LNCAP (cell line): ENCODE data around the gene TCAF1.

Experiments used
- TF ChIP-seq, protein P1 (sequence below): fragments of 450-650 bp; IDR thresholded peaks from 2 replicates; pipeline ENCODE4 v1.5.1; 2017; ENCODE audit warnings: mild to moderate bottlenecking

TCAF1 gene, protein sequence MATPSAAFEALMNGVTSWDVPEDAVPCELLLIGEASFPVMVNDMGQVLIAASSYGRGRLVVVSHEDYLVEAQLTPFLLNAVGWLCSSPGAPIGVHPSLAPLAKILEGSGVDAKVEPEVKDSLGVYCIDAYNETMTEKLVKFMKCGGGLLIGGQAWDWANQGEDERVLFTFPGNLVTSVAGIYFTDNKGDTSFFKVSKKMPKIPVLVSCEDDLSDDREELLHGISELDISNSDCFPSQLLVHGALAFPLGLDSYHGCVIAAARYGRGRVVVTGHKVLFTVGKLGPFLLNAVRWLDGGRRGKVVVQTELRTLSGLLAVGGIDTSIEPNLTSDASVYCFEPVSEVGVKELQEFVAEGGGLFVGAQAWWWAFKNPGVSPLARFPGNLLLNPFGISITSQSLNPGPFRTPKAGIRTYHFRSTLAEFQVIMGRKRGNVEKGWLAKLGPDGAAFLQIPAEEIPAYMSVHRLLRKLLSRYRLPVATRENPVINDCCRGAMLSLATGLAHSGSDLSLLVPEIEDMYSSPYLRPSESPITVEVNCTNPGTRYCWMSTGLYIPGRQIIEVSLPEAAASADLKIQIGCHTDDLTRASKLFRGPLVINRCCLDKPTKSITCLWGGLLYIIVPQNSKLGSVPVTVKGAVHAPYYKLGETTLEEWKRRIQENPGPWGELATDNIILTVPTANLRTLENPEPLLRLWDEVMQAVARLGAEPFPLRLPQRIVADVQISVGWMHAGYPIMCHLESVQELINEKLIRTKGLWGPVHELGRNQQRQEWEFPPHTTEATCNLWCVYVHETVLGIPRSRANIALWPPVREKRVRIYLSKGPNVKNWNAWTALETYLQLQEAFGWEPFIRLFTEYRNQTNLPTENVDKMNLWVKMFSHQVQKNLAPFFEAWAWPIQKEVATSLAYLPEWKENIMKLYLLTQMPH

DNA sequence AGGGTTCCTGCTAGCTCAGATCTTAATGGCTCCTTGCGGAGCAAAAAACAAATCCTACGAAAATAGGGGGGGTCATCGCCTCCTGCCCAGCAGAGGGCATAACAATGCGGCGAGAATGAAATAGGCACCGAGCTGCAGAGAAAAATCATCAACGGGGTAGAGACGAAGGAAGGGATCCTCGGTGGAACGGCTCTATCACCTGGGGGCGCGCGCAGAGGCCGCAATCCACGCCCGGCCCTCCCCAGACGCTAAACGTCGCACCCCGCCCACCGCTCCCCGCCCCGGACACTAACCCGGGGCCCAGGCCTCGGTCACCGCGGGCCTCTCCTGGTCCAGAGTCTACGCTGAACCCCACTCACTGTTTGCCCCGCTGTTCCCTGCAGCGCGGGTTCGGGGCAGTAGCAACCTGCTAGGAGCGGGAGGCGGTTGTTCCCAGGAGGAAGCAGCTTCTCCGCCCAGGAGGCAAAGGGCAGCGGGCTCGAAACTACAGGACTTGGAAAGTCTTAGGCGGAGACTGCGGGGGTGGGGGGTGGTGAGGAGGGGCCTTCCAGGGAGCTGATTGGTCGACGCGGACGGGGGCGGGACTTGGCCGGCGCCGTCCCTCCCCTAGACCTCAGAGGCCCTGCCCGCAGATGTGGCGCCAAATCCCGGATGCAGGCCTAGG, at the start of gene TCAF1:
TSS of gene TCAF1 (minus strand) at position 509 of the 664 bp plus-strand sequence. CDS start 25,568 bp downstream, outside the sequence.
- TF ChIP-seq, protein P1, sequence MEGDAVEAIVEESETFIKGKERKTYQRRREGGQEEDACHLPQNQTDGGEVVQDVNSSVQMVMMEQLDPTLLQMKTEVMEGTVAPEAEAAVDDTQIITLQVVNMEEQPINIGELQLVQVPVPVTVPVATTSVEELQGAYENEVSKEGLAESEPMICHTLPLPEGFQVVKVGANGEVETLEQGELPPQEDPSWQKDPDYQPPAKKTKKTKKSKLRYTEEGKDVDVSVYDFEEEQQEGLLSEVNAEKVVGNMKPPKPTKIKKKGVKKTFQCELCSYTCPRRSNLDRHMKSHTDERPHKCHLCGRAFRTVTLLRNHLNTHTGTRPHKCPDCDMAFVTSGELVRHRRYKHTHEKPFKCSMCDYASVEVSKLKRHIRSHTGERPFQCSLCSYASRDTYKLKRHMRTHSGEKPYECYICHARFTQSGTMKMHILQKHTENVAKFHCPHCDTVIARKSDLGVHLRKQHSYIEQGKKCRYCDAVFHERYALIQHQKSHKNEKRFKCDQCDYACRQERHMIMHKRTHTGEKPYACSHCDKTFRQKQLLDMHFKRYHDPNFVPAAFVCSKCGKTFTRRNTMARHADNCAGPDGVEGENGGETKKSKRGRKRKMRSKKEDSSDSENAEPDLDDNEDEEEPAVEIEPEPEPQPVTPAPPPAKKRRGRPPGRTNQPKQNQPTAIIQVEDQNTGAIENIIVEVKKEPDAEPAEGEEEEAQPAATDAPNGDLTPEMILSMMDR, result peak; percentile 56

DNA sequence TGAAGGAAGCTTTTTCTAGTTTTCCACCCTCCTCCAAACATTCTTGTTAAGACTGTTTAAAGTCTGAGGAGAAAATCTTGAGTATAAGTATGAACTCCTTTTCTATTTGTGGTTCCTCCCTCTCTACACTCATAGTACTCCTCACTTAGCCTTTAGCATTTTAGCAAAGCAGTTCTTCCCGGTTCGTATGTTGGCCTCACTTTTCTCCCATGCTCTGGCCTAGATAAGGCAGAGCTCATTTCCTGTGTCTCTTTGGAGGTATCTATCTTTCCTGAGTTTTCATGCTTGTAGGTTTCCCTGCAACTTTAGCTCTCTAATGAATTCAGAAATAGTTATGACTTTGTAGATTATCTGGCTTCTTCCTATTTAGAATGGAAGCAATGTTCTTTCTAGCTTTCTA, 46.8 kb upstream of the TCAF1 start:
- TF ChIP-seq, protein P1, result no peak

DNA sequence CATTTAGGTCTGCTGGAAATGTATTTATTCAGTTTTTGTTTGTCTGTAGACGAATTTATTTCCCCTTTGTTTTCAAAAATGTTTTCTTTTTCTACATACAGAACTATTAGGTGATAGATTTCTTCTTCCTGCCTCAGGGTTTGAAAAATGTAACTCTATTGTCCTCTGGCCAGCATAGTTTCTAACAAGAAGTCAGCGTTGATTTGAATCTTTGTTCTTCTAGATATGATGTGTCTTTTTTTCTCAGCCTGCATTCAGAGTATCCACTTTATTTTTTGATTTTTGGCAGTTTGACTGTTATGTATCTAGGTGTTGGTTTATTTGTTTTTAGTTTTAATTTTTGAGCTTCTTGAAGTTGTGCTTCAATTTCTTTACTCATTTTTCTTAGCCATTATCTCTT, 45.1 kb upstream of the TCAF1 start:
- TF ChIP-seq, protein P1, result no peak

DNA sequence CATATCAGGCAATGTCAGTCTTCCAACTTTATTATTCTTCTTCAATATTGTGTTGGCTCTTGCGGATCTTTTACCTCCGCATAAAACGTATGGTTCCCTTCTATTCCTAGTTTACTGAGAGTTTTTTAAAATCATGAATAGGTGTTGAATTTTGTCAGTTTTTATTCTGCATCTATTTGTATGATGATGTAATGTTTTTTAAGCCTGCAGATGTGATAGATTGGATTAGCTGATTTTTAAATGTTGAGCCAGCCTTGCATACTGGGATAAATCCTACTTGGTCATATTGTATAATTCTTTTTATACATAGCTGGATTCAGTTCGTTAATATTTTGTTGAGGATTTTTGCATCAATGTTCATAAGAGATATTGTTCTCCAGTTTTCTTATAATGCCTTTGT, 43.4 kb upstream of the TCAF1 start:
- TF ChIP-seq, protein P1, result no peak

DNA sequence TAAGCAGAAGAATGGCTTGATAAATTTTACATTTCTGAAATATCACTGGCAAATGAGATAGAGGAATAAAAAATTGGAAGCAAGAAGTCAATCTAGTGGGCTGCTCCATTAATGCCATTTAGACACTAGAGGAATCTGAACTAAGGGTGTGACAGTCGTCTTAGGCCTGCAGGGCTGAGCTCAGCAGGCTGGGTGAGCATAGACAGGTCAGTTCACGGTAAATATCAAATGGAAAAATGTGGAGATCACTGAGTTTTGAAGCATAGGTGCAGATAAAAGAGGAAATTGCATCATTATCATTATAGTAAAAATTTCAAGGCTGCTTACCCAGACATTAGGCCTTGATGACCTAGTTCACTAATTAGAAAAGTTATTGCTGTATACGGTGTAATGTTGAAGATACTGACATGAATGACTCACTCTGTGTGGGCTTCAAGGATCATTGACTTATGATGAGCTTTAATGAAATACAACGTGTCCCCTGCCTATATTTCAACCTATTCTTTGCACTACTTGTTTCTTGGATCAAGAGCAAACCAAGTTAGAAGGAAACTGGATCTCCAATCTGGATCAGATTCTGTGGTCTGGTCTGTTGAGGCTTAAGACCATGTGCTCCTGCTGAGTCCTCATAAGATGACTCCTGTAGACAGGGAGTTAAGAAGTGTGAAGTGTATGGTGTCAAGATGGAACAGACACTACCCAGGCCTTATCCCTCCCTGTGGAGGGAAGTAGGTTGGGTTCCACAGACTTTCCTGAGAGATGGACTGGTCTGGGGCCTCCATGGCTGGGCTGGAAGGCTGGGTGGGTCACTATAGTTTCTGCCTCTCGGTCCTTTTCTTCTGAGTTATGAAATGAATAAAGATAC, 36.6 kb upstream of the TCAF1 start:
- TF ChIP-seq, protein P1, result no peak

DNA sequence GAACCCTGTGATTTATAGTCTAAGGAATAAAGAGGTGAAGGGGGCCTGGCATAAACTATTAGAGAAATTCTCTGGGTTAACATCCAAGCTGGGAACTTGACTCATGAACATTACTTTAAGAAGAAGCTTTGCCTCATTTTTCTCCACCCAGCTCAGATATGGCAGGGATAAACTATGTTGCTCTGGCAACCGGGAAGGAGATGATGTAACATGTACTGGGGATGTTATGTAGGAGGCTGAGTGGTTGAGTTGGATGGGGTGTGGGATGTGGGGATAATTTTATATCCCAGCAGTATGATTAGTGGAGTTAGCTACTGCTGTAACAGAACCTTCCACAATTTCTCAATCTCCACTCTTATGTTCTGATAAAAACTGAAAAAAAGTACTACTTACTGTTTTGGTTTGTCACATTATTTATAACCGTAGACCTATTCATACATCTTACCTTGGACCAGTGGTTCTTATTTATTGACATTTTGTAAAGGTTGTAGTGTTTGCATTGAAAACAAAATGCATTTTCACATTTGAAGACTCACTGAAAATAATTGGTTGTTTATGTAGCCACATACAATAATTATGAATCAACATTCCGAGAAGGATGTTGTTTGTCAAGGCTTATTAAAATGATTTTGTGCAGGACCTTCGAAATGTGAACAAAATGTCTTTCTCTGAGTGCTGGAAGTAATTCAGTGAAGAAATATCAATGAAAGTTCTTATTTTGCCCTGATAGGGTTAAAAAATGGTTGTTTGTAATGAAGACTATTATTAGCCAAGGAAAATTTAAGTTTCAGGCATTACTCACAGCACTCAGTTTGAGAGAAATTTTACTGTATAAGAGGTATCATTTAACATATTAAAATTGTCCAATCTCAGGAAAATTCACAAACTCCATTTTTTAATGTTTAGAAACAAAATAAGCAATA, 34.4 kb upstream of the TCAF1 start:
- TF ChIP-seq, protein P1, result no peak
